H9 (cell line): ENCODE results near the gene ADGRB3. TPM values are rescaled to one million over a fixed set of nuclear protein-coding genes. Genes with fewer than 3 reads are reported as not detected.

Experiments used
- DNase-seq: peaks from one replicate; pipeline ENCODE4 v3.0.0-alpha.2; 2017
- H2AFZ ChIP-seq: one replicate; pipeline ENCODE4 v1.6.1; 2013; ENCODE audit warnings: mild to moderate bottlenecking, low read length, control low read depth, moderate library complexity
- H2AK5ac ChIP-seq: 2 replicates; pipeline ENCODE4 v1.6.1; 2013; ENCODE audit warnings: low read length, control low read depth, mixed read lengths; ENCODE audit not compliant: insufficient read length
- H2BK120ac ChIP-seq: one replicate; pipeline ENCODE4 v1.6.1; 2013; ENCODE audit warnings: low read depth, mild to moderate bottlenecking, low read length, control low read depth, inconsistent platforms; ENCODE audit not compliant: poor library complexity, severe bottlenecking
- H2BK12ac ChIP-seq: 2 replicates; pipeline ENCODE4 v1.6.1; 2013; ENCODE audit warnings: low read length, control low read depth, mixed read lengths, low read depth; ENCODE audit not compliant: insufficient read length
- H2BK15ac ChIP-seq: 2 replicates; pipeline ENCODE4 v1.6.1; 2013; ENCODE audit warnings: low read depth, low read length, control low read depth
- H2BK20ac ChIP-seq: one replicate; pipeline ENCODE4 v1.6.1; 2013; ENCODE audit warnings: low read depth, mild to moderate bottlenecking, low read length, control low read depth, inconsistent platforms; ENCODE audit not compliant: poor library complexity, severe bottlenecking
- H2BK5ac ChIP-seq: 2 replicates; pipeline ENCODE4 v1.6.1; 2013; ENCODE audit warnings: low read length, control low read depth, mixed read lengths; ENCODE audit not compliant: insufficient read length
- H3K14ac ChIP-seq: 2 replicates; pipeline ENCODE4 v1.6.1; 2013; ENCODE audit warnings: low read length, control low read depth; ENCODE audit not compliant: insufficient read depth
- H3K18ac ChIP-seq: 2 replicates; pipeline ENCODE4 v1.6.1; 2013; ENCODE audit warnings: low read depth, mild to moderate bottlenecking, mixed read lengths, low read length, control low read depth; ENCODE audit not compliant: insufficient read length
- H3K23ac ChIP-seq: 2 replicates; pipeline ENCODE4 v1.6.1; 2013; ENCODE audit warnings: low read length, control low read depth, mixed read lengths, low read depth; ENCODE audit not compliant: insufficient read length
- H3K23me2 ChIP-seq: 2 replicates; pipeline ENCODE4 v1.6.1; 2013; ENCODE audit warnings: low read depth, mild to moderate bottlenecking, mixed read lengths, low read length, control low read depth; ENCODE audit not compliant: insufficient read length, poor library complexity, severe bottlenecking
- H3K27ac ChIP-seq: 2 replicates; pipeline ENCODE4 v1.5.1; 2013; ENCODE audit warnings: low read length, control low read depth, mixed read lengths, low read depth; ENCODE audit not compliant: insufficient read length
- H3K27me3 ChIP-seq: 2 replicates; pipeline ENCODE4 v1.6.1; 2013; ENCODE audit warnings: low read length, control low read depth, inconsistent platforms; ENCODE audit not compliant: insufficient read depth
- H3K4ac ChIP-seq: 2 replicates; pipeline ENCODE4 v1.6.1; 2013; ENCODE audit warnings: low read depth, mild to moderate bottlenecking, control low read depth, inconsistent platforms, low read length, moderate library complexity
- H3K4me1 ChIP-seq: 2 replicates; pipeline ENCODE4 v1.6.1; 2013; ENCODE audit warnings: low read length, control low read depth, inconsistent platforms; ENCODE audit not compliant: insufficient read depth
- H3K4me2 ChIP-seq: 2 replicates; pipeline ENCODE4 v1.6.1; 2013; ENCODE audit warnings: low read length, control low read depth, mixed read lengths; ENCODE audit not compliant: insufficient read length, insufficient read depth
- H3K56ac ChIP-seq: 2 replicates; pipeline ENCODE4 v1.6.1; 2013; ENCODE audit warnings: low read depth, mild to moderate bottlenecking, mixed read lengths, low read length, control low read depth; ENCODE audit not compliant: insufficient read length
- H3K79me1 ChIP-seq: 2 replicates; pipeline ENCODE4 v1.6.1; 2013; ENCODE audit warnings: low read depth, mild to moderate bottlenecking, moderate library complexity, low read length, control low read depth, inconsistent platforms; ENCODE audit not compliant: insufficient read depth, poor library complexity, severe bottlenecking
- H3K79me2 ChIP-seq: 2 replicates; pipeline ENCODE4 v1.6.1; 2013; ENCODE audit warnings: low read length, control low read depth, inconsistent platforms; ENCODE audit not compliant: insufficient read depth
- H3K9ac ChIP-seq: 2 replicates; pipeline ENCODE4 v1.6.1; 2013; ENCODE audit warnings: low read length, control low read depth, mixed read lengths; ENCODE audit not compliant: insufficient read length; ENCODE audit errors: extremely low read depth
- H3K9me3 ChIP-seq: one replicate; pipeline ENCODE4 v1.6.1; 2013; ENCODE audit warnings: low read depth, low read length, inconsistent platforms; ENCODE audit not compliant: control insufficient read depth
- H3T11ph ChIP-seq: one replicate; pipeline ENCODE4 v1.6.1; 2013; ENCODE audit warnings: mild to moderate bottlenecking, low read length, control low read depth, inconsistent platforms
- H4K20me1 ChIP-seq: one replicate; pipeline ENCODE4 v1.6.1; 2013; ENCODE audit not compliant: control insufficient read depth, insufficient read length, insufficient read depth
- H4K5ac ChIP-seq: 2 replicates; pipeline ENCODE4 v1.6.1; 2013; ENCODE audit warnings: low read depth, mild to moderate bottlenecking, mixed read lengths, low read length, control low read depth; ENCODE audit not compliant: insufficient read length
- H4K8ac ChIP-seq: replicated peaks from 2 replicates; pipeline ENCODE4 v1.6.1; 2013; ENCODE audit warnings: low read length, control low read depth, mixed read lengths, low read depth; ENCODE audit not compliant: insufficient read length
- H4K91ac ChIP-seq: 2 replicates; pipeline ENCODE4 v1.6.1; 2013; ENCODE audit warnings: low read depth, mild to moderate bottlenecking, moderate library complexity, mixed read lengths, low read length, control low read depth; ENCODE audit not compliant: insufficient read length
- H3K27ac Mint-ChIP-seq, 3 experiments: 2 replicates in 2 of 3; 3 replicates in 1 of 3; pipeline ENCODE4 v1.8.0; 2020 to 2021; ENCODE audit warnings: mixed read lengths in 3 of 3, mild to moderate bottlenecking in 1 of 3, moderate library complexity in 1 of 3
- H3K27me3 Mint-ChIP-seq: 2 replicates; pipeline ENCODE4 v1.8.0; 2021; ENCODE audit warnings: low read depth, mild to moderate bottlenecking, moderate library complexity, mixed read lengths
- H3K36me3 Mint-ChIP-seq, 3 experiments: 2 replicates in 2 of 3; 3 replicates in 1 of 3; pipeline ENCODE4 v1.8.0; 2020 to 2021; ENCODE audit warnings: low read depth in 3 of 3, mixed read lengths in 3 of 3; ENCODE audit not compliant: insufficient read depth in 1 of 3
- H3K4me1 Mint-ChIP-seq, 2 experiments: 2 replicates each; pipeline ENCODE4 v1.8.0; 2020; ENCODE audit warnings: mixed read lengths in 2 of 2
- H3K4me3 Mint-ChIP-seq, 2 experiments: 2 replicates in 1 of 2; 3 replicates in 1 of 2; pipeline ENCODE4 v1.8.0; 2020 to 2021; ENCODE audit warnings: mild to moderate bottlenecking in 2 of 2, mixed read lengths in 2 of 2, moderate library complexity in 1 of 2
- H3K9me3 Mint-ChIP-seq, 2 experiments: 2 replicates in 1 of 2; 3 replicates in 1 of 2; pipeline ENCODE4 v1.8.0; 2020; ENCODE audit warnings: mild to moderate bottlenecking in 2 of 2, mixed read lengths in 2 of 2, moderate library complexity in 1 of 2
- WGBS: extraction: QIAGEN DNeasy Blood & Tissue Kit; methylation state at CpG from one replicate; pipeline ENCODE4 v1.1.7; 2013; ENCODE audit warnings: missing lambda C conversion rate, low lambda C conversion rate, mixed read lengths; ENCODE audit not compliant: insufficient read length; ENCODE audit errors: extremely low coverage; 5-methylcytosine and 5-hydroxymethylcytosine counted together
- total RNA-seq: library from RNA; stranded (reverse); gene quantifications from 2 replicates; pipeline ENCODE4 v1.2.1, GENCODE V29; 2021
- TF ChIP-seq, protein P1 (sequence below): fragments of 200-600 bp; sonication (generic); conservative IDR thresholded peaks from 3 replicates; pipeline ENCODE4 v1.8.0; 2021; ENCODE audit warnings: antibody characterized with exemption, mild to moderate bottlenecking

ADGRB3 gene
- total RNA-seq, 1 experiment from 2014 or later, result 0.37 TPM

GRCh38 chr6:68911334-68911733 is 276.3 kb downstream of the ADGRB3 start:
- Histone ChIP-seq H4K20me1 (no peaks in the 10 kb centered on the region), H2BK12ac (no peak overlapping the region), H3T11ph (no peak overlapping the region), H3K23me2 (no peaks in the 10 kb centered on the region), H3K9ac (no peak overlapping the region), H3K9me3 (no peaks in the 10 kb centered on the region), H4K8ac (no peak overlapping the region), H2BK20ac (no peak overlapping the region), H4K91ac (no peak overlapping the region), H3K4ac (no peak overlapping the region), H3K56ac (no peak overlapping the region), H3K4me2 (no peak overlapping the region), H3K79me2 (no peaks in the 10 kb centered on the region), H2AFZ (no peak overlapping the region), H3K27me3 (no peaks in the 10 kb centered on the region), H3K27ac (no peak overlapping the region), H2BK5ac (no peak overlapping the region), H3K14ac (no peak overlapping the region), H3K79me1 (no peaks in the 10 kb centered on the region), H4K5ac (no peak overlapping the region), H2BK15ac (no peak overlapping the region), H3K23ac (no peak overlapping the region), H2AK5ac (no peak overlapping the region), H2BK120ac (no peak overlapping the region), H3K4me1 (no peaks in the 10 kb centered on the region), H3K18ac (no peak overlapping the region)
- no peak overlapping the region for H3K4me3 Mint-ChIP-seq
- WGBS, result no CpG with 5 or more reads among the region's 3 CpGs
- no peaks in the 10 kb centered on the region for H3K4me1 Mint-ChIP-seq
- TF ChIP-seq, protein P1, sequence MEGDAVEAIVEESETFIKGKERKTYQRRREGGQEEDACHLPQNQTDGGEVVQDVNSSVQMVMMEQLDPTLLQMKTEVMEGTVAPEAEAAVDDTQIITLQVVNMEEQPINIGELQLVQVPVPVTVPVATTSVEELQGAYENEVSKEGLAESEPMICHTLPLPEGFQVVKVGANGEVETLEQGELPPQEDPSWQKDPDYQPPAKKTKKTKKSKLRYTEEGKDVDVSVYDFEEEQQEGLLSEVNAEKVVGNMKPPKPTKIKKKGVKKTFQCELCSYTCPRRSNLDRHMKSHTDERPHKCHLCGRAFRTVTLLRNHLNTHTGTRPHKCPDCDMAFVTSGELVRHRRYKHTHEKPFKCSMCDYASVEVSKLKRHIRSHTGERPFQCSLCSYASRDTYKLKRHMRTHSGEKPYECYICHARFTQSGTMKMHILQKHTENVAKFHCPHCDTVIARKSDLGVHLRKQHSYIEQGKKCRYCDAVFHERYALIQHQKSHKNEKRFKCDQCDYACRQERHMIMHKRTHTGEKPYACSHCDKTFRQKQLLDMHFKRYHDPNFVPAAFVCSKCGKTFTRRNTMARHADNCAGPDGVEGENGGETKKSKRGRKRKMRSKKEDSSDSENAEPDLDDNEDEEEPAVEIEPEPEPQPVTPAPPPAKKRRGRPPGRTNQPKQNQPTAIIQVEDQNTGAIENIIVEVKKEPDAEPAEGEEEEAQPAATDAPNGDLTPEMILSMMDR, result no peak
- H3K27ac Mint-ChIP-seq, result no peak overlapping the region
- H3K9me3 Mint-ChIP-seq, result peaks cover 16 to 18% of the 10 kb centered on the region in 2 experiments
- DNase-seq, result no peak
- H3K36me3 Mint-ChIP-seq, result peaks cover 0 to 2% (median 0%) of the 10 kb centered on the region in 3 experiments; a peak in 2 of 7 replicates
- no peaks in the 10 kb centered on the region for H3K27me3 Mint-ChIP-seq
